GM12891 (cell line): ENCODE data around the gene PRCP.

Experiments used
- DNase-seq: peaks from one replicate; pipeline ENCODE4 v3.0.0; 2011; ENCODE audit warnings: low spot score; ENCODE audit not compliant: insufficient read length
- FAIRE-seq: peaks from 2 replicates; lab custom pipeline; 2011; peaks lifted over from hg19 to GRCh38; lab: Jason Lieb, UNC
- PAX5 ChIP-seq: IDR thresholded peaks from 2 replicates; pipeline ENCODE4 v1.6.1; 2011; ENCODE audit warnings: low read length, moderate library complexity, mild to moderate bottlenecking; ENCODE audit not compliant: insufficient read depth, severe bottlenecking
- POLR2A ChIP-seq: IDR thresholded peaks from 2 replicates; pipeline ENCODE4 v1.6.1; 2011; ENCODE audit warnings: low read depth, low read length, control low read depth
- POLR2AphosphoS5 ChIP-seq: IDR thresholded peaks from 2 replicates; pipeline ENCODE4 v1.6.1; 2011; ENCODE audit warnings: low read depth, low read length, control low read depth
- POU2F2 ChIP-seq: IDR thresholded peaks from 2 replicates; pipeline ENCODE4 v1.6.1; 2011; ENCODE audit warnings: low read depth, mild to moderate bottlenecking, control low read depth, low read length, moderate library complexity
- SPI1 ChIP-seq: IDR thresholded peaks from 2 replicates; pipeline ENCODE4 v1.6.1; 2011; ENCODE audit warnings: low read depth, low read length, control low read depth
- TAF1 ChIP-seq: IDR thresholded peaks from 2 replicates; pipeline ENCODE4 v1.6.1; 2011; ENCODE audit warnings: low read depth, low read length, control low read depth

Gene PRCP

GRCh38 chr11:82818409-82819043, 81.7 kb downstream of the PRCP start:
- DNase-seq (no peak), FAIRE-seq (no peak)
- TF ChIP-seq PAX5 = no peak
- TF ChIP-seq TAF1 = no peak
- TF ChIP-seq POLR2A = no peak
- no peak for TF ChIP-seq SPI1
- no peak for TF ChIP-seq POLR2AphosphoS5
- TF ChIP-seq POU2F2 = no peak

- DNase-seq = no peak
- no peak for FAIRE-seq
- TF ChIP-seq POLR2AphosphoS5 (no peak), PAX5 (no peak), POU2F2 (no peak), SPI1 (no peak), TAF1 (no peak), POLR2A (no peak)
Observed at GRCh38 chr11:82815406-82815805, 84.8 kb downstream of the PRCP start.

GRCh38 chr11:82814379-82814778, 85.9 kb downstream of the PRCP start:
- FAIRE-seq = no peak
- DNase-seq = no peak
- TF ChIP-seq TAF1 = no peak
- TF ChIP-seq POLR2A = no peak
- no peak for TF ChIP-seq SPI1
- TF ChIP-seq PAX5 = no peak
- no peak for TF ChIP-seq POLR2AphosphoS5

GRCh38 chr11:82811369-82811768, 88.9 kb downstream of the PRCP start:
- FAIRE-seq (no peak), DNase-seq (no peak)
- TF ChIP-seq POLR2A (no peak), SPI1 (no peak), POU2F2 (no peak), POLR2AphosphoS5 (no peak), TAF1 (no peak), PAX5 (no peak)

- FAIRE-seq (no peak), DNase-seq (no peak)
- no peak for TF ChIP-seq PAX5
- TF ChIP-seq POLR2AphosphoS5 = no peak
- TF ChIP-seq SPI1 = no peak
- no peak for TF ChIP-seq POLR2A
- no peak for TF ChIP-seq TAF1
- no peak for TF ChIP-seq POU2F2
Observed at GRCh38 chr11:82810738-82811137, 89.5 kb downstream of the PRCP start.

GRCh38 chr11:82810326-82810725, 89.9 kb downstream of the PRCP start:
- FAIRE-seq (no peak), DNase-seq (no peak)
- no peak for TF ChIP-seq TAF1
- no peak for TF ChIP-seq SPI1
- no peak for TF ChIP-seq POLR2AphosphoS5
- no peak for TF ChIP-seq POLR2A
- TF ChIP-seq POU2F2 = no peak

- FAIRE-seq (no peak), DNase-seq (no peak)
- TF ChIP-seq POLR2AphosphoS5 (no peak), PAX5 (no peak), TAF1 (no peak), POLR2A (no peak), POU2F2 (no peak), SPI1 (no peak)
Observed at GRCh38 chr11:82807646-82808045, 92.6 kb downstream of the PRCP start.

- FAIRE-seq (no peak), DNase-seq (no peak)
- TF ChIP-seq SPI1 = no peak
- TF ChIP-seq POLR2AphosphoS5 = no peak
- no peak for TF ChIP-seq POU2F2
- no peak for TF ChIP-seq TAF1
- no peak for TF ChIP-seq PAX5
- no peak for TF ChIP-seq POLR2A
Observed at GRCh38 chr11:82802710-82803109, 97.5 kb downstream of the PRCP start.

- DNase-seq (no peak), FAIRE-seq (no peak)
- no peak for TF ChIP-seq SPI1
- no peak for TF ChIP-seq POLR2AphosphoS5
- no peak for TF ChIP-seq POU2F2
- no peak for TF ChIP-seq POLR2A
- TF ChIP-seq TAF1 = no peak
- no peak for TF ChIP-seq PAX5
Observed at GRCh38 chr11:82796998-82797961, 103.0 kb downstream of the PRCP start.

GRCh38 chr11:82794490-82794889, 105.7 kb downstream of the PRCP start:
- FAIRE-seq (no peak), DNase-seq (no peak)
- TF ChIP-seq TAF1 = no peak
- TF ChIP-seq POU2F2 = no peak
- no peak for TF ChIP-seq POLR2A
- TF ChIP-seq POLR2AphosphoS5 = no peak
- no peak for TF ChIP-seq SPI1
- no peak for TF ChIP-seq PAX5
